CD4-positive, alpha-beta T cell treated with Interleukin-10 for 1 hour (primary cell): ENCODE data around the gene CNNM4.

Source experiments
- DNase-seq: peaks from one replicate; pipeline ENCODE4 v3.0.0-alpha.2; 2020

The CNNM4 gene

DNA sequence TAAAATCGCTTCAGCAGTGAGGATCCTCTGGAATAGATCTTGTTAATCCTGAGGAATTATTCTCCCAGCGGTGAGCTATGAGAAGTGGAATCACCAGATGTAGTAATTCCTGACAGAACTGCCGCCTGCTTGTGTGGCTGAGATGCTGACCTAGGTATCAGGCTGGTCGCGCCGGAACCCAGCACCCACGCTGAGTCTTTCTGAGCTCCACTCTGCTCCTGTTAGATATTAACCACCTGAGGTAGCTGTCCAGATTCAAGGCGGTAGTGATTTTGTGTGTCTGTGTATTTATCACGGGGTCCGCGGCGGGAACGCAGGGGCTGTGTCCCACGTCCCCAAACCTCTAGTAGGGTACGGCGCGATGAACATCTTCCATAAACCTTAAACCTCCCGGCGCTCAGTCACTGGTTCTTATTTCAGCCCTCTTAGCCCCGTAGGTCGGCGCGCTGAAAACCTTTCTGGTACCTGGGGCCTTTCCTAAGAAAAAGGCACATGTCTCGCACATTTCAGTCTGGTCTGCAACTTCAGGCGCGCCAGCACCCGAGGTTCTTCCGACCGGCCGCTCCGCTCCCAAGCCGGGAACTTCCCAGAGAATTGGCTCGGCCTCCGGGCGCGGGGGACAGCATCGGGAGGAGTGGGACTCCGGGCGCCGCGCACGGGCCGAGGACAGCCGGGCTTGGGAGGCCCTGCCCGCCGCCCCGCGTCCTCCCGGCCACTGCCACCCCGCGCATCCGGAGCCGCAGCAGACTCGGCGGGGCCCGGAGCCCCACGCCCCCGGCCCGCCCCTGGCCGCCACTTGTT lies 54.8 kb downstream of the CNNM4 start:
- no peak for DNase-seq

DNA sequence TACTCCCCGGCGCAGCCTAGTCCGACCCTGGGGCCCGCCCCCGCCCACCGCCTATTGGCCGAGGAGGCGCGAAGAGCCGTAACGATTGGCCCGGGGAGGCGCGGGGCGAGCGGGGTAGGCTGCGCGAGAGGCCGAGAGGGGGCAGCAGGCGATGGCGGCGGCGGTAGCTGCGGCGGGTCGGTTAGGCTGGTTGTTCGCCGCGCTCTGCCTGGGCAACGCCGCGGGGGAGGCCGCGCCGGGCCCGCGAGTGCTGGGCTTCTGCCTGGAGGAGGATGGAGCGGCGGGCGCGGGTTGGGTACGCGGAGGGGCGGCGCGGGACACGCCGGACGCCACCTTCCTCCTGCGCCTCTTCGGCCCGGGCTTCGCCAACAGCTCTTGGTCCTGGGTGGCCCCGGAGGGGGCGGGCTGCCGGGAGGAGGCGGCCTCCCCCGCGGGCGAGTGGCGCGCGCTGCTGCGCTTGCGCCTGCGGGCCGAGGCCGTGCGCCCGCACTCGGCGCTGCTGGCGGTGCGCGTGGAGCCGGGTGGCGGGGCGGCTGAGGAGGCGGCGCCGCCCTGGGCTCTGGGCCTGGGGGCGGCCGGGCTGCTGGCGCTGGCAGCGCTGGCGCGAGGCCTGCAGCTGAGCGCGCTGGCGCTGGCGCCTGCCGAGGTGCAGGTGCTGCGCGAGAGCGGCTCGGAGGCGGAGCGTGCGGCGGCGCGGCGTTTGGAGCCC lies 55.6 kb downstream of the CNNM4 start, which contains the start of gene CNNM3:
Gene CNNM3 (plus strand): TSS at position 142 of the 709 bp plus-strand sequence. CDS start 10 bp downstream, at position 152.
- peak; percentile 96 for DNase-seq

DNA sequence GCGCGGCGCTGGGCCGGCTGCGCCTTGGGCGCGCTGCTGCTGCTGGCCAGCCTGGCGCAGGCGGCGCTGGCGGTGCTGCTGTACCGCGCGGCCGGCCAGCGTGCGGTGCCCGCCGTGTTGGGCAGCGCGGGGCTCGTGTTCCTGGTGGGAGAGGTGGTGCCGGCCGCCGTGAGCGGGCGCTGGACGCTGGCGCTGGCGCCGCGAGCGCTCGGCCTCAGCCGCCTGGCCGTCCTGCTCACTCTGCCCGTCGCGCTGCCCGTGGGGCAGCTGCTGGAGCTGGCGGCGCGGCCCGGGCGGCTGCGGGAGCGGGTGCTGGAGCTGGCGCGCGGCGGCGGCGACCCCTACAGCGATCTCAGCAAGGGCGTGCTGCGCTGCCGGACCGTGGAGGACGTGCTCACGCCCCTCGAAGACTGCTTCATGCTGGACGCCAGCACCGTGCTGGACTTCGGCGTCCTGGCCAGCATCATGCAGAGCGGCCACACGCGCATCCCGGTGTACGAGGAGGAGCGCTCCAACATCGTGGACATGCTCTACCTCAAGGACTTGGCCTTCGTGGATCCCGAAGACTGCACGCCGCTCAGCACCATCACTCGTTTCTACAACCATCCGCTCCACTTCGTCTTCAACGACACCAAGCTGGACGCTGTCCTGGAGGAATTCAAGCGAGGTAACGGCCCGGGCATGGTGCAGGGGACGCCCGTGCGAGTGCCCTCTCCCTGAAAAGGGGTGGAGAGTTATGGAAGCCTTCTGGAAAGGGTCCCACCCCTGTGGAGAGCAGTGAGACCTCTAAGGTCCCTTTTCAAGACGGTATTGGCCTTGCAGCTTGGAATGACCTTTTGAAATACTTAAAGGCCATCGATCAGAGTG lies 56.4 kb downstream of the CNNM4 start:
- no peak for DNase-seq

DNA sequence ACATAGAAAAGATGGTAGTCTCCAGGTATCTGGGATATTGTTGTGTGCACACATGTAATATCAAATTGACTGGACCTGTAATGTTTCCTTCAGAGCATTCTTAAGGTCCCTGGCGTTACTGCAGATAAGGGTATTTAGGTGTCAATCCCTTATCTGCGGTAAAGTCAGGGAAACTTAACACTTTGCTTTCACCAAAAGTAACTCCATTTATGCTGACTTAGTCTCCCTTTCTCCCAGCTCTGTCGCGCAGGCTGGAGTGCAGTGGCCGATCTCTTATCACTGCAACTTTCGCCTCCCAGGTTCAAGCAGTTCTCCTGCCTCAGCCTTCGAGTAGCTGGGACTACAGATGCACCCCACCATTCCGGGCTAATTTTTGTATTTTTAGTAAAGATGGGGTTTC lies 57.2 kb downstream of the CNNM4 start:
- no peak for DNase-seq

DNA sequence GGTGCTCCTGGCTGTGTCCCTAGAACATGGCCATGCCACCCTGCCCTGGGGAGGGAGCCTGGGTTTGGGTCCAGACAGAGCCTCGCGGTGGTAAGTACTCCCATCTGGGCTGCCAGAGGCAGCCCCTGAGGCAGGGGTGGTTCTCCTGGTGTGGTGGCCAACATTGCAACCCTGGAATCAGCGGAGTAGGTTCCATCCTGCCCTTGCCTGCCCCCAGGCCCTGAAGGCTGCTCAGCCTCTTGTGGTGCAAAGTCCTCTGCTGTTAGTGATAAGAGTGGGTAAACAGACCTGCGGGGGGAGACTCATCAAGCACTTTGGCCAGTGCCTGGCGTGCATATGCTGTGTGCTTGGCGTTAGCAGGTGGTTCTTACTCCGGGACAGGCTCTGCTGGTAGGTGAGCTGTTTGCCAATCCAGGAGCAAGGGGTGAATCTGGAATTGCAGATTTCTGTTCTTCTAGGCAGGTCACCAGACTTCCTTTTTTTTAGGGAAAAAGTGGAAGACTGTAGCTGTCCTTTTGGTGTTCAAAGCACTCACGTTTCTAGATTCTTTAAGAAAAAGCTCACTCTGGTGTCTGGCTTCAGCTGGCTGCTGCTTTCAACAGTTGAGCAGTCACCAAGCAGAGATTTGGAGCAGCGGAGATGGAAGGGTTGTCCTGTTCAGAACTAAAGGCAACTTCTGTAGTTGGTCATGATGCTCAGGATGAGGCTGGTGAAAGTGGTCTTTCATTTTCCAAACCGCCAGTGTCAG lies 58.6 kb downstream of the CNNM4 start:
- no peak for DNase-seq

DNA sequence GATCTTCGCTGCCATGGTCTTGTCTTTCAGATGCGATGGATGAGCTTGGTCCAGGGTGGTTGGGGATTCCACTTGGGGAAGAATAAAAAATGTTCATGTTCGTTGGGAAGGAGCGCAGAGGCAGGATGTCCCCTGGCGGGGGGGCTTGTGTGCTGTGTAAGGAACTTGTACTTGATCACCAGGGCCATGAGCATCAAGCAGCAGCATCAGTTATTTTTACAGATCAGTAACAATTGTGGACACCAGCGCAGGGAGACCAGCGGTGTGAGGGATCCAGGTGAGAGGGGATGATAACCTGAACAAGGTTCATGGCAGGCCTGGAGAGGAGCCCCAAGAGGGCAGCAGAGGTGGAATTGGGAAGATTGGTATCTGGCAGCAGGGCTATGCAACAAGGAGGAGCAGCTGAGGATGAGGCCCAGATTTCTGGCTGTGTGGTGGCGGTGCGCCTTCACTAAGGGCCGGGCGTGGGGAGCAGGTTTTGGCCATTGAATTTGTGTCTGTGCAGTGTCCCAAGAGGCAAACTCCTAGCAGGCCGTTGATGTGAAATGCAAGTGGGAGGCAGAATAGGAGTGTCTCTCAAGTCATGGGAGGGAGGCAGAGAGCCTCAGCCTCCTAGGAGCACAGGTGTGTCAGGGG lies 59.3 kb downstream of the CNNM4 start:
- DNase-seq: no peak

DNA sequence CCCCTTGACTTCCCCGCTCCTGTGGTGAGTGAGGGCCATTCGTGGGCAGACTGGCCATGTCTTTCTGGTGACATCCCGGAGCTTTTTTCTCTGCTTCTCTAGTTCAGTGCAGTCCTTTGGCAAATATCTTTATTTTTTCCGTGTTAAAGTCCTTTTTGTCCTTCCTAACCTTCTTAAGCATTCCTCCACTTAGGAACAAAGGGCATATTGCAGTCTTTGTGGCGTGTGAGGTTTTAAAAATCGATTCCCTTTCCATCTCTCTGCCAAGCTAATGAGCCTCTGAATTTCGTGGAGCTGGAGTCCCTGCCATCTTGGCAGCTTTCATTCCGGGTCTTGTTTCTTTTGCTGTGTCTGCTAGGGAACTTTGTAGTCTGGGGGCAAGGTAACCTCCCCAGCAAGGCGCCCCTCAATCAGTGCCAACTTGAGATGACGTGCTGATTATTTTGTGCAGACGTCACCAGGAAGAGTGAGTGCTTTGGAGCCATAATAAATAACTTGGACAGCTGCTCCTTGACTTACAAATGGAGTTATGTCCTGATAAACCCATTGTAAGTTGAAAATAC lies 60.5 kb downstream of the CNNM4 start:
- no peak for DNase-seq

DNA sequence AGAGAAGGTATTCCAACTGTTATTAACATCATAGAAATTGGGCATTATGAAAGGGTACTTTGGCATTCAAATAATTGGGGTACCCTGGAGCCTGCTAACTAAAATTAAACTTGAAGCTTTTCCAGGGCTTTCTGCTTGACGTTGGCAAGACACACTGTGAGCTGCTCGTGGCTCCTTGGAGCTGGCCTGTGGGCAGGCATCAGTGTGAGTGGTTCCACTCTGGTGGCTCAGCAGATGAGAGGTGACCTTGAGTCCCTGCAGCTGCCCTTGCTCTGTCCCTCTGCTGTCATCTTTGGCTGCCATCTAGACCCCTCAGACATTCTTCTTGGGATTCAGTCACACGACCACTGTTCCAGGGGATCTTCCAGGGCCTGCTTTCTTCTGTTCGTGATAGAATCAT lies 62.1 kb downstream of the CNNM4 start:
- no peak for DNase-seq

DNA sequence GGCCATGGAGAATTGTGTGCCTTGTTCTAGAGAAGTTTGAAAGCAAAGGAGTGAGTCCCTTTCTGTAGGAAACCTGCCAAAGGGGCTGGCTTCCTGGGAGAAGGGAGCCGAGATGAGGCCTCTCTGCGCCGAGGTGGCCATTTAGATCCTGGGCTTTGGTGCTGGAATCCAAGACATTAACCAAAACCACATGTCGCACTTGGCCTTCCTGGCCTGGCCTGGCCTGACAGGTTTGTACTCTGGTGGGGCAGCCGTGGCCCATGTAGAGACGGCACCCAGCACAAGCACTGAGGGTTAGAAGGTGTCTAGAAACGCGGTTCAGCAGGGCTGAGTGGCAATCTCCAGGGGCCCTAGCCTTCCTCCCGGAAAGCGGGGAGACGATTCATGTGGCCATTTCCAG lies 62.5 kb downstream of the CNNM4 start:
- no peak for DNase-seq

DNA sequence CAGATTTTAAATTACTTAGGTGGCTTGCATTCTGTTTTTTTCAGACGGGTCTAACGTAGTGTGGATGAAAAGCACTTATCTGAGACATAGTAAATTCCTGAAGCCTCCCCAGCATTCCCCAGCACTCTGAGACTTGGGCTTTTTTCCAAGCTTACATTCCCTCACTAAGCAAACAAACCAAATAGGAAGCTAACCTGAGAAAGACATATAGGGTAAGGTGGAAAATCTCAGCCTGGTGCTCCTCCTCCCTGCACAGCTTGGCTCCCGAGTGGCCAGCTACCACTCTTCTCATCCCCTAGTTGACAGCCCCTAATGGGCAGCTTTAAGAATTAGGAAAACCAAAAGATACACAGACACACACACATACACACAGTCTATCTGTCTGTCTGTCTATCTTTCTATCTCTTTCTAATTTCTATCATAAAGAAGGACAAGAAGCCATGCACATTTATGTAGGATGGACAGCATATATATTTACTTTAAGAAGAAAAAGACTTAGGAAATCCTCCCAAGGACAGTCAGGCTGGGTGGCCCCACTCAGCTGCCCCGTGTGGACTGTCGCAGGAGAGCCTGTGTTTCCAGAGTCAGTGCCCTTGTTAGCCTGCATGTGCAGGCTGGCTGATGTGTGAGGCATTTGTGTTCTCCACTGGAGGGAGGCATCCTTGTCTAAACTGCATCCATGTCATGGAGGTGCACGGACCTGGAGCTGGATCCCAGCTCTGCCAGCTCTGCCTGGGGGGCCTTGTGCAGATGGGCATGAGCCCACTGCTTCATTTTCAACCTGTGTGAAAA lies 63.6 kb downstream of the CNNM4 start:
- no peak for DNase-seq

DNA sequence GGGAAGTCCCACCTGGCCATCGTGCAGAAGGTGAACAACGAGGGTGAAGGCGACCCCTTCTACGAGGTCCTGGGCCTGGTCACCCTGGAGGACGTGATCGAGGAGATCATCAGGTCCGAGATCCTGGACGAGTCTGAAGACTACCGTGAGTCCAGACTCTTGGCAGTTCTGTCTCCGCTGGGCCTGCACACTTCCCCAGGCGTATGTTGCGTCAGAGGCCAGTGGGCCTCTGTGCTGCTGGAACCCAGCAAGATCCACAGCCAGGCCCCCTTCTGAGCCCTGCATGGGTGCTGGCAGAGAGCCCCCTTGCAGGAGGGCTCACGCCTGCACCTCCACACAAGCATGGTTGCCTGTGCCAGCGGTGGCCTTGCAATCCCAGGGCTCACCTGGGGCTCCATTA lies 64.4 kb downstream of the CNNM4 start:
- no peak for DNase-seq

DNA sequence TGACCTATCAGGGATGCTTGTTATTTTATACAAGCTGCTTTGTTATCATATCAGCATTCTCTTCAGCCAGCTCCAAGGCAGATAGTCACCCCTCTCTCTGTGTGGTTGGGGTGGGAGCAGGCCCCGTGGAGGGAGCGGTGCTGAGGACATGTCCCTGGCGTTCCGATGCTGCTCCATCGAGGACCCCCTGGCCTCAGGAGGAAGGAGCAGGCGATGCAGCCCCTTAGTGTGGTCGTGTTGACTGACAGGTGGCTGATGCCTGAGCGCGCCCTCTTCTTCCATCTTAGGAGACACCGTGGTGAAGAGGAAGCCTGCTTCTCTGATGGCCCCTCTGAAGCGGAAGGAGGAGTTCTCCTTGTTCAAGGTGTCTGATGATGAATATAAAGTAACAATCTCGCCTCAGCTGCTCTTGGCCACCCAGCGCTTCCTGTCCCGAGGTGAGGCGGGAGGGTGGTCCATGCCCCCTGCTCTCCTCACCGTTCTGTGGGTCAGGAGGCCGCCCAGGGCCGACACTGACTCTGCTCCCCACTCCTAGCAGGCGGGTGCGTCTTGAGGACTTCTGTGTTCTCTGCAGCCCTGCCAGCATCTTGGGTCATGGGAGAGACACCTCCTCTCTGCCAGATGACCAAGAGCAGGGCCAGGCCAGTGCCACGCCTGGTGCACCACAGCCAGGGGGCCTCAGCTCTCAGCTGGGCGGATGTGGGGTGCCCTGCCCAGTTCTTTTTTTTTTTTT lies 66.0 kb downstream of the CNNM4 start:
- no peak for DNase-seq

DNA sequence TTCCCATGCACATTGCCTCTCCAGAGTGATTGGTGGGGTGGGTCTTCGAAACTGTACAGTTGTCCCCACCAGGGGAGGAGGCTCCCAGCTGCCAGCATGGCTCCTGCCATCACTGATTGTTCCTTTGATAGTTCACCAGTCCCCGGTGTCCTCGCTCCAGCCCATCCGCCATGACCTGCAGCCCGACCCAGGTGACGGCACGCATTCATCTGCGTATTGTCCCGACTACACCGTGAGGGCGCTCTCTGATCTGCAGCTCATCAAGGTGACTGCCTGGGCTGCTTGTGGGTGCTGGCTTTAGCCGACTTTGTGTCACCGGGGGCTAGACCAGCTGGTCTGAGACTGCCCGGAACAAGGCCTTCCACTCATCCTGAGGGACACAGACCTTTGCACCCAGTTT lies 67.7 kb downstream of the CNNM4 start:
- no peak for DNase-seq

DNA sequence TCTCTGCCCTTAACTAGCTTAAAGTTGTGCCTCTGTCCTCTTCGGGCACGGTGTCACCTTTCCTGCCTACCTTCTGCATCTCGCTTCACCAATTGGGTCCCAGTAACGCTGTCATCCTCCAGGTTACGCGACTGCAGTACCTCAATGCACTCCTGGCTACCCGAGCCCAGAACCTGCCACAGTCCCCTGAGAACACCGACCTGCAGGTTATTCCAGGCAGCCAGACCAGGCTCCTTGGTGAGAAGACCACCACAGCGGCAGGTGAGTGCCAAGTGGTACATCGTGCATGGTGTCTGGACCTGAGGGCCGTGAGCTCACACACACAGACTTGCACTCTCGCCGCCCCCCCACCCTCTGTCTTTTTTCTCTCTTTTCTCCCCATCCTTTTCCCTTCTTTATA lies 68.2 kb downstream of the CNNM4 start:
- DNase-seq: no peak

DNA sequence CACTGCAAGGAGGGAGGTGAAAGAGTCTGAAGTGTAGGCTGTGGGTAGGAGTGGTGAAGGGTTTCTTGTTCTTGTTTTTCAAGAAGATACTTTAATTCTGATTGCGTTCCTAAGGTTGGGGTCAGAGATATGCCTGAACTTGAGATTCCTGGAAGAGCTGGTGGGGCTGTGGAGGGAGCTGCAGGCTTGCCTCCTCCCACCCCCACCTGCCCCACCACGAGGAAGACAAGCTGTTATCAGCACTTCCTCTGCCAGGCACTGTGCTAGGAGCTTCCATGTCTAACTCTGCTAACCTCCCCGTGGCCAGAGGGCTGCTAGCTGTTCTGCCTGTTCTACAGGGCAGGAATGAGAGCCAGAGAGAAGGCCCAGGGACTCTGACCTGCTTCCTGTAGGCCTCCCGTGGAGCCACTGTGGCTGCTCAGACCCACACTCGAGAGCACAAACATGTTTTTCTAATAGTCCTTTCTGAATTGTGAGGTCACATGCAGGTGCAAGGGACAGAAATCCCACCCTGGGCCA lies 69.4 kb downstream of the CNNM4 start:
- no peak for DNase-seq

DNA sequence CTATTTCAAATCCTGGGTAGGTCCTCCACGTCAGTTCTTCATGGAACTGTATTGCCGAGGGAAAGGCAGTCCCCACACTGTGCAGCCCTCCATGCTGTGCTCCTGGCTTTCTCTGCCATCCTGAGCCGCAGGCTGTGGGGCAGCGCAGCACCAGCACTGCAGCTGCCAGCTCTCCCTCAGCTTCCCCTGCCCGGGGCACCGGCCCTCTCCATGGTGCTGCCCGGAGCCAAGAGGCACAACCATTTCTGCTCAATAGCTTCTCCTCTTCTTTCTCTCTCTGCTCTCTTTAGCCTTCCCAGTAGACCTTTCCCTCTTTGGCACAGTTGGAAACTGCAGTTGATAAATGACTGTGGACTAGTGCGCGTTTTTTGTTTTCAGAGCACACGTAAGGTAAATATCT lies 71.0 kb downstream of the CNNM4 start:
- DNase-seq: no peak

DNA sequence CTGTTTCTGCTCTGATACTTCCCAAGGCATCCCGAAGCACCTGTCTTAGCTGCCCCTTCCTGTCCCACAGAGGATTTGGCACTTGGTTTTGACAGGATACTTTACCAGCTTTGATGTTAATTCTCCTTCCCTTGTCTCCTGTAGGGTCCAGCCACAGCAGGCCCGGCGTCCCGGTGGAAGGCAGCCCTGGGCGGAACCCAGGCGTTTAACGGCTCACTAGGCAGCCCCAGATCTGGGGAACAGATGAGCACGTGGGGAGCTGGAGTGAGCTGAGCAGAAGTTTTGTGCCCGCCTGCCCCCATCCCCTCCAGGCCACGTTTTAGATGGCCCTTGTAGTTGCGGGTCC lies 71.7 kb downstream of the CNNM4 start:
- DNase-seq: no peak

DNA sequence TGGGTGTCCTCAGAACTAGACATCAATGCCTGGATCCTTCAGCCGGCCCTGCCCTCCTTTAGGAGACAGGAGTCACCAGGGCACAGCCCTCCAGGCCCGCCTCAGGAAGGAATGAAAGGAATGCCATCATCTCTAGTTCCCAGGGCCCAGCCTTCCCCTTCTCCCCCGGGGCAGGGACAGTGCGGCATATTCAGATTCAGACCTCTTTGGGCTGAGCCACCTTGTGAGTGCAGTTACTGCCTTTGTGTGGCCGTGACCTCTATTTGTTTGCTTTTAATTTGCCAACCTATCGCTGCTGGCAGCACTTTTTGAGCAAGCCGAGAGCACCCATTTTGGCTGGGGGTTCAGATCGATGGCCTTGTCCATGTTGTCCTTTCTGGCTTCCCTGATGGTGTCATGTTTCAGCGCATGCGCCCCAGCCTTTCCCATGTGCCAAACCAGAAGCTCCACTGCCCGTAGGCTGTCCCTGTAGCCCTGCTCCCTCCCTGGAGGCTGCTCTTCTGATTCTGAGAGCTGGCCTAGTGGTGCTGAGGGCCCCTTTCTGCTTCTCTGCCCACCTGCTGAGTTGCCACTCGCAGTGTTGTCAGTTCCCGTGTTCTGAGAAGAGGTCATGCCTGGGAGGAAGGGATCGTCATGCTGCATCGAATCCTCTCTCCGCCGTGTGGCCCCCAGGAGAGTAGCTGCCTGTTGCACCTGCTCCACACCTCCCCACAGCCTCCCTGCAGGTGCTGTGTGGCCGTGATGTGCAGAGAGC lies 72.2 kb downstream of the CNNM4 start:
- no peak for DNase-seq

DNA sequence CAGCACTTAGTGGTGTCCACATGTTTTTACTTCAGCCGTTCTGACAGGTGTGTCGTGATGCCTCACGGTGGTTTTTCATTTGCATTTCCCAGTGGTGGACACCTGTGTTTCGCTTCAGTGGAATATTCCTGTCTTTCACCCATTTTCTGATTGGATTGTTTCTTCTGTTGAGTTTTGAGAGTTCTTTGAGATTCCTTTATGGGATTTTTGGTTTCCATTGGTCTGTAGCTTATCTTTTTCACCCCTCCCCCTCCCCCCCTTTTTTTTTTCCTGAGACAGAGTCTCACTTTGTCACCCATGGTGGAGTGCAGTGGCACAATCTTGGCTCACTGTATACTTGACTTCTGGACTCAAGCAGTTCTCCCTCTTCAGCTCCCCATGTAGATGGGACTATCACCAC lies 75.1 kb downstream of the CNNM4 start:
- no peak for DNase-seq
